GM23248 (cell line): ENCODE data around the gene LIFR. TPM values are rescaled to one million over a fixed set of nuclear protein-coding genes. Genes with fewer than 3 reads are reported as not detected.

Source experiments
- DNase-seq: peaks from one replicate; pipeline ENCODE4 v3.0.0-alpha.2; 2015
- H2AFZ ChIP-seq: fragments of 200-600 bp; sonication (generic); 2 replicates; pipeline ENCODE4 v1.6.1; 2016; ENCODE audit warnings: antibody characterized with exemption
- H3F3A ChIP-seq: fragments of 200-600 bp; sonication (generic); 2 replicates; pipeline ENCODE4 v1.6.1; 2016; ENCODE audit warnings: mild to moderate bottlenecking, antibody characterized with exemption, mixed run types; ENCODE audit not compliant: insufficient read depth
- H3K27ac ChIP-seq: fragments of 200-600 bp; sonication (generic); 2 replicates; pipeline ENCODE4 v1.5.1; 2016; ENCODE audit warnings: mild to moderate bottlenecking
- H3K27me3 ChIP-seq: fragments of 200-600 bp; sonication (generic); replicated peaks from 2 replicates; pipeline ENCODE4 v1.6.1; 2016; ENCODE audit warnings: mild to moderate bottlenecking; ENCODE audit not compliant: insufficient read depth
- H3K36me3 ChIP-seq: fragments of 200-600 bp; sonication (generic); 2 replicates; pipeline ENCODE4 v1.6.1; 2016; ENCODE audit warnings: low read depth, mild to moderate bottlenecking
- H3K4me1 ChIP-seq: fragments of 200-600 bp; sonication (generic); 2 replicates; pipeline ENCODE4 v1.6.1; 2016; ENCODE audit warnings: mild to moderate bottlenecking; ENCODE audit not compliant: insufficient read depth
- H3K4me2 ChIP-seq: fragments of 200-600 bp; sonication (generic); one replicate; pipeline ENCODE4 v1.6.1; 2016; ENCODE audit warnings: mild to moderate bottlenecking; ENCODE audit not compliant: unreplicated experiment
- H3K4me3 ChIP-seq: fragments of 200-600 bp; sonication (generic); 2 replicates; pipeline ENCODE4 v1.5.1; 2016; ENCODE audit warnings: mild to moderate bottlenecking
- H3K79me2 ChIP-seq: fragments of 200-600 bp; sonication (generic); 2 replicates; pipeline ENCODE4 v1.6.1; 2016; ENCODE audit warnings: mild to moderate bottlenecking; ENCODE audit not compliant: insufficient read depth
- H3K9ac ChIP-seq: fragments of 200-600 bp; sonication (generic); 2 replicates; pipeline ENCODE4 v1.6.1; 2016; ENCODE audit warnings: mild to moderate bottlenecking
- H3K9me2 ChIP-seq: fragments of 200-600 bp; sonication (generic); 2 replicates; pipeline ENCODE4 v1.6.1; 2016; ENCODE audit warnings: mixed run types, mild to moderate bottlenecking, moderate library complexity; ENCODE audit not compliant: insufficient read depth
- H3K9me3 ChIP-seq: fragments of 200-600 bp; sonication (generic); one replicate; pipeline ENCODE4 v1.6.1; 2017; ENCODE audit warnings: low read depth
- H4K20me1 ChIP-seq: fragments of 200-600 bp; sonication (generic); 2 replicates; pipeline ENCODE4 v1.6.0; 2016; ENCODE audit not compliant: insufficient read depth
- EZH2 ChIP-seq: fragments of 200-600 bp; sonication (generic); IDR thresholded peaks from 2 replicates; pipeline ENCODE4 v1.6.1; 2018; ENCODE audit warnings: antibody characterized with exemption, mild to moderate bottlenecking; ENCODE audit not compliant: insufficient read depth, poor library complexity, severe bottlenecking
- EZH2phosphoT487 ChIP-seq: fragments of 200-600 bp; sonication (generic); IDR thresholded peaks from 2 replicates; pipeline ENCODE4 v1.6.1; 2018; ENCODE audit warnings: antibody characterized with exemption, moderate library complexity, mild to moderate bottlenecking, low read depth; ENCODE audit not compliant: insufficient read depth
- WGBS, 2 experiments: methylation state at CpG; one replicate each; pipeline ENCODE4 v1.1.6; 2015 to 2017; ENCODE audit warnings: low lambda C conversion rate in 2 of 2, low coverage in 1 of 2; ENCODE audit errors: missing lambda C conversion rate in 2 of 2; 5-methylcytosine and 5-hydroxymethylcytosine counted together
- in situ Hi-C: fragments of 300-500 bp; cut with MboI; formaldehyde crosslinking; loops from 2 replicates; pipeline ENCODE4 v1.15.0; 2020
- polyA plus RNA-seq: library from polyadenylated mRNA; unstranded; fragments of >200 nt; fragmentation: Nextera tagmentation; extraction: Ambion mirVana; gene quantifications from 2 replicates; pipeline ENCODE4 v1.2.1, GENCODE V29; 2016
- total RNA-seq: library from RNA; depleted of rRNA; stranded (reverse); fragments of >200 nt; shearing (Covaris generic); gene quantifications from 2 replicates; pipeline ENCODE4 v1.2.3, GENCODE V29; 2014

Gene LIFR
- total and polyA plus RNA-seq, 2 experiments from 2014 or later = 6.9 to 8.1 TPM

DNA sequence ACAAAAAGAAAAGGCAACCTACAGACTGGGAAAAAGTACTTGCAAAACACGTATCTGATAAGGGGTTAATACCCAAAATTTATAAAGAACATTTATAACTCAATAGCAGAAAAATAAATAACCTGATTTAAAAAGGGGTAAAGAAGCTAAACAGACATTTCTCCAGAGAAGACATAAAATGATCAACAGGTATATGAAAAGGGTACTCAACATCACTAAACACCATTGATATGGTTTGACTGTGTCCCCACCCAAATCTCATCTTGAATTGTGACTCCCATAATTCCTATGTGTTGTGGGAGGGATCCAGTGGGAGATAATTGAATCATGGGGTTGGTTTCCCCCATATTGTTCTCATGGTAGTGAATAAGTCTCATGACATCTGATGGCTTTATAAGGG lies 27.1 kb upstream of the LIFR start:
- no peak for TF ChIP-seq EZH2
- no peak for TF ChIP-seq EZH2phosphoT487
- Histone ChIP-seq H3K9me2 (no peaks in the 10 kb centered on the region), H3K4me2 (no peak overlapping the region), H3K4me1 (no peaks in the 10 kb centered on the region), H3K79me2 (no peaks in the 10 kb centered on the region), H3K9me3 (no peaks in the 10 kb centered on the region), H4K20me1 (no peaks in the 10 kb centered on the region), H3K36me3 (no peaks in the 10 kb centered on the region), H3K27ac (no peak overlapping the region), H3F3A (no peaks in the 10 kb centered on the region), H2AFZ (no peak overlapping the region), H3K9ac (no peak overlapping the region), H3K4me3 (no peak overlapping the region), H3K27me3 (peaks cover 24% of the 10 kb centered on the region)
- in situ Hi-C loops = no loop called here
- WGBS, 2 experiments = 33 to 55% methylated on average over 1 of the region's 1 CpG
- no peak for DNase-seq

DNA sequence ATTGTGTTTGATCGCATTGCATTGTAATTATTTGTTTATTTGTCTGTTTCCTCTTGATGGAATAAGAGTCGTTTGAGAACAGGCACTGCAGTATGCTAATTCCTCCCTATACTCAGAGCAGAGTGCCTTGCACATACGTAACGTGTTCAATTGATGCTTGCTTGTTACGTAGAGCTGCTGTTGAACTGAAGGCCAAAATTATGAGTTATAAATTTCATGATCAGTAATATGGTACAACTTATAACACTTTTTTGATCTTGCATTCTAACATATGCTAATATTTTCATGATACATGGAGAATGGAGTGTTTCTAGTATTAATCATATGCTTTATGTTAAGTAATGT lies 26.5 kb upstream of the LIFR start:
- no peaks in the 10 kb centered on the region for H3K36me3 ChIP-seq
- H3K4me2 ChIP-seq = no peak overlapping the region
- DNase-seq = no peak
- H4K20me1 ChIP-seq = no peaks in the 10 kb centered on the region
- no peak overlapping the region for H2AFZ ChIP-seq
- peaks cover 24% of the 10 kb centered on the region for H3K27me3 ChIP-seq
- TF ChIP-seq EZH2 = no peak
- TF ChIP-seq EZH2phosphoT487 = no peak
- in situ Hi-C loops = no loop called here
- H3K9me2 ChIP-seq = no peaks in the 10 kb centered on the region
- H3K79me2 ChIP-seq = no peaks in the 10 kb centered on the region
- H3F3A ChIP-seq = no peaks in the 10 kb centered on the region
- H3K4me3 ChIP-seq = no peak overlapping the region
- no peaks in the 10 kb centered on the region for H3K9me3 ChIP-seq
- 58 to 65% methylated on average over 5 of the region's 5 CpGs for WGBS, 2 experiments
- no peak overlapping the region for H3K27ac ChIP-seq
- H3K9ac ChIP-seq = no peak overlapping the region
- no peaks in the 10 kb centered on the region for H3K4me1 ChIP-seq

DNA sequence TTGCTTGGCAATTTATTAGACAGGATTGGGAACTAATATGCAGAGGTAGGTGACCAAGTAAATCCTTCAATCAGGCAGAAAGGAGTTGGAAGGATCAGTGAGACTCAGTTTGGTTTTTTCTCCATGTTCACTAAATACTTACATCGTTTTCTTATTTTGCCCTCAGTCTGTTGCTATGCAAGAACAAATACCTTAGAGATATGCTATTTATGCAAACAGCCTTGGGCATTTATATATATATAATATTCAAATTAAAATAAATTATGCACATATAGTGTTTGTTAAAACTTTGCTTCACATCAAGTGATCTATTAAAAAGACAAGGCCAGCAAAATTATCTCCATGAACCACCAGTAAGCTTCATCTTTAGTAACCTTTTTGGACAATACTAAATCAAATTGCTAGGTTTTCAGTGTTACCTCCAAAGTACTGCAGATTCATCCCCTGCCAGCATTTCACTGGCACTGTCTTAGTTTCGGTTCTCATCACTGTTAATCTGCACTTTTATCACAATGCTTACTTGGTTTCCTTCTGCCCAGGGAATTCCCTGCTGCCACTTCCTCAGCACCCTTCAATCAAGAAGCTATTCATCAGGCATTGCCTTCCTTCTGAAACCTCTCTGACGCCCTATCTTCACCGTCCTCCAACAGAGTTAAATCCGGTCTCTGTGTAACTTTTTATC lies 26.0 kb upstream of the LIFR start:
- Histone ChIP-seq H3K9me2 (no peaks in the 10 kb centered on the region), H2AFZ (no peak overlapping the region), H3K4me2 (no peak overlapping the region), H3K27ac (no peak overlapping the region), H3K79me2 (no peaks in the 10 kb centered on the region), H4K20me1 (no peaks in the 10 kb centered on the region), H3K4me1 (no peaks in the 10 kb centered on the region), H3K27me3 (peaks cover 24% of the 10 kb centered on the region), H3F3A (no peaks in the 10 kb centered on the region), H3K9me3 (no peaks in the 10 kb centered on the region), H3K36me3 (no peaks in the 10 kb centered on the region), H3K4me3 (no peak overlapping the region), H3K9ac (no peak overlapping the region)
- no peak for DNase-seq
- TF ChIP-seq EZH2phosphoT487 (no peak), EZH2 (no peak)
- 75 to 84% methylated on average over 5 of the region's 5 CpGs for WGBS, 2 experiments
- in situ Hi-C loops = no loop called here

DNA sequence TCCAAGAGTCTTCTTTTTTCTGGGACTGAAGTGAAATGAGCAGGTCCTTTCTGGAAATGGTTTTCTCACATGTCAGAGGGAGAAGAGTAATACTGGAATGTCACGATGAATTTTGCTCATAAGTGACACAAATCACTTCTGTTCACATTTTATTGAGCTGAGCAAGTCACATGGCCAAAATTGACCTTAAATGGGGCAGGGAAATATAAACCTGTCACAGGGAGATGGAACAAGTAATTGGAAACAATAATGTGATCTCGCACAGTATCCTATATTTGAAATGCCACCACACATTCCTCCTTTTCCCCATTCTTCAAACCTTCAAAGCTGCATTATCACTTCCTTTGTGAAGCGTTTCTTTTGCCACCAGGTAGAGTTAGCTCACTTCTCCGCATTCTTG lies 25.2 kb upstream of the LIFR start:
- H3F3A ChIP-seq = no peaks in the 10 kb centered on the region
- no peaks in the 10 kb centered on the region for H3K4me1 ChIP-seq
- no peaks in the 10 kb centered on the region for H3K36me3 ChIP-seq
- no peak for DNase-seq
- H2AFZ ChIP-seq = no peak overlapping the region
- no peak overlapping the region for H3K4me3 ChIP-seq
- H4K20me1 ChIP-seq = no peaks in the 10 kb centered on the region
- no peaks in the 10 kb centered on the region for H3K9me3 ChIP-seq
- TF ChIP-seq EZH2 (no peak), EZH2phosphoT487 (no peak)
- H3K79me2 ChIP-seq = no peaks in the 10 kb centered on the region
- H3K4me2 ChIP-seq = no peak overlapping the region
- 80 to 86% methylated on average over 4 of the region's 4 CpGs for WGBS, 2 experiments
- no peaks in the 10 kb centered on the region for H3K9me2 ChIP-seq
- H3K27ac ChIP-seq = no peak overlapping the region
- H3K27me3 ChIP-seq = peaks cover 24% of the 10 kb centered on the region
- no peak overlapping the region for H3K9ac ChIP-seq
- in situ Hi-C loops = no loop called here

DNA sequence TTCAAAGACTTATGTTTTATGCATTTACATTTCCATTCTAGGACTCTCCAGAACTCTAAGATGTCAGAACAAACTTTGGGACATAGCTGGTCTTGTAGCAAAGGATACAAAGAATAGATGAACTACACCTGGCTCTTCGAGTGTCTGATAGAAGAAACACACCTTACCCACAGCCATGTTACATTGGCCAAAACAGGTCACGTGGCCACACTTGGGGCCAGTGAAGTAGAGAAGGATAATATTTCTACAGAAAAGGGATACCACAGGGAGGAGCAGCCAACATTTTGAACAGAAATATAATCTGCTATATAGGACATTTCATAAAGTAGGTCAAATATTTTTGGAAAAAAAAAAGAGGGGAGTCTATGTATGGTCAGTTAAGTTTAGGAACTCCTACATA lies 22.7 kb upstream of the LIFR start:
- Histone ChIP-seq H3K27me3 (peaks cover 24% of the 10 kb centered on the region), H3F3A (no peaks in the 10 kb centered on the region), H3K9ac (no peak overlapping the region), H2AFZ (no peak overlapping the region), H3K79me2 (no peaks in the 10 kb centered on the region), H3K4me2 (no peak overlapping the region), H3K36me3 (no peaks in the 10 kb centered on the region), H3K9me2 (no peaks in the 10 kb centered on the region), H3K27ac (no peak overlapping the region), H4K20me1 (no peaks in the 10 kb centered on the region), H3K4me1 (no peaks in the 10 kb centered on the region), H3K9me3 (no peaks in the 10 kb centered on the region), H3K4me3 (no peak overlapping the region)
- in situ Hi-C loops = no loop called here
- no peak for TF ChIP-seq EZH2
- no peak for TF ChIP-seq EZH2phosphoT487
- WGBS, 2 experiments = 57 to 61% methylated on average over 2 of the region's 2 CpGs
- no peak for DNase-seq
